Measurements from ENCODE around the gene TSKS. TPM values are rescaled to one million over a fixed set of nuclear protein-coding genes. Genes with fewer than 3 reads are reported as not detected.

TSKS gene
- total RNA-seq, 1 experiment from 2014 or later = 0.28 TPM

GRCh38 chr19:49788857-49789256 is 25.8 kb upstream of the TSKS start:
- Mint-ChIP-seq H3K9me3 (no peaks in the 10 kb centered on the region), H3K4me3 (no peak overlapping the region), H3K27me3 (ENCODE audit: low read depth) (no peaks in the 10 kb centered on the region), H3K36me3 (ENCODE audit: insufficient read depth in 1 of 3, low read depth in 3 of 3) (peaks cover 32 to 70% (median 47%) of the 10 kb centered on the region in 3 experiments; a peak in 6 of 7 replicates), H3K27ac (peak overlapping the region in 2 of 3 experiments; percentile 18 to 44; a peak in 2 of 7 replicates), H3K4me1 (peaks cover 0 to 5% of the 10 kb centered on the region in 2 experiments; a peak in 1 of 4 replicates)
- Histone ChIP-seq H3K79me2 (ENCODE audit: insufficient read depth, low read length) (no peaks in the 10 kb centered on the region), H3K4me2 (ENCODE audit: insufficient read depth, insufficient read length, low read length) (no peak overlapping the region), H4K5ac (ENCODE audit: insufficient read length, low read depth, low read length) (no peak overlapping the region), H2BK15ac (ENCODE audit: low read depth, low read length) (no peak overlapping the region), H4K91ac (ENCODE audit: insufficient read length, low read depth, low read length) (no peak overlapping the region), H3K9ac (ENCODE audit: extremely low read depth, insufficient read length, low read length) (no peak overlapping the region), H3K18ac (ENCODE audit: insufficient read length, low read depth, low read length) (no peak overlapping the region), H3K23me2 (ENCODE audit: insufficient read length, low read depth, low read length, poor library complexity, severe bottlenecking) (no peaks in the 10 kb centered on the region), H3K27me3 (ENCODE audit: insufficient read depth, low read length) (no peaks in the 10 kb centered on the region), H3K56ac (ENCODE audit: insufficient read length, low read depth, low read length) (no peak overlapping the region), H4K20me1 (ENCODE audit: control insufficient read depth, insufficient read depth, insufficient read length) (no peaks in the 10 kb centered on the region), H2BK20ac (ENCODE audit: low read depth, low read length, poor library complexity, severe bottlenecking) (no peak overlapping the region), H3K4me1 (ENCODE audit: insufficient read depth, low read length) (no peaks in the 10 kb centered on the region), H3T11ph (ENCODE audit: low read length) (no peak overlapping the region), H2BK5ac (ENCODE audit: insufficient read length, low read length) (no peak overlapping the region), H2AK5ac (ENCODE audit: insufficient read length, low read length) (no peak overlapping the region), H3K4ac (ENCODE audit: low read depth, low read length) (no peak overlapping the region), H3K9me3 (ENCODE audit: control insufficient read depth, low read depth, low read length) (no peaks in the 10 kb centered on the region), H3K14ac (ENCODE audit: insufficient read depth, low read length) (no peak overlapping the region), H3K27ac (ENCODE audit: insufficient read length, low read depth, low read length) (no peak overlapping the region), H2AFZ (ENCODE audit: low read length) (no peak overlapping the region), H2BK120ac (ENCODE audit: low read depth, low read length, poor library complexity, severe bottlenecking) (no peak overlapping the region), H3K79me1 (ENCODE audit: insufficient read depth, low read depth, low read length, poor library complexity, severe bottlenecking) (no peaks in the 10 kb centered on the region), H3K23ac (ENCODE audit: insufficient read length, low read depth, low read length) (no peak overlapping the region), H4K8ac (replicated peaks; ENCODE audit: insufficient read length, low read depth, low read length) (no peak overlapping the region), H2BK12ac (ENCODE audit: insufficient read length, low read depth, low read length) (no peak overlapping the region)
- no CpG with 5 or more reads among the region's 10 CpGs for WGBS (ENCODE audit: extremely low coverage, insufficient read length, low lambda C conversion rate)
- TF ChIP-seq, protein P1, sequence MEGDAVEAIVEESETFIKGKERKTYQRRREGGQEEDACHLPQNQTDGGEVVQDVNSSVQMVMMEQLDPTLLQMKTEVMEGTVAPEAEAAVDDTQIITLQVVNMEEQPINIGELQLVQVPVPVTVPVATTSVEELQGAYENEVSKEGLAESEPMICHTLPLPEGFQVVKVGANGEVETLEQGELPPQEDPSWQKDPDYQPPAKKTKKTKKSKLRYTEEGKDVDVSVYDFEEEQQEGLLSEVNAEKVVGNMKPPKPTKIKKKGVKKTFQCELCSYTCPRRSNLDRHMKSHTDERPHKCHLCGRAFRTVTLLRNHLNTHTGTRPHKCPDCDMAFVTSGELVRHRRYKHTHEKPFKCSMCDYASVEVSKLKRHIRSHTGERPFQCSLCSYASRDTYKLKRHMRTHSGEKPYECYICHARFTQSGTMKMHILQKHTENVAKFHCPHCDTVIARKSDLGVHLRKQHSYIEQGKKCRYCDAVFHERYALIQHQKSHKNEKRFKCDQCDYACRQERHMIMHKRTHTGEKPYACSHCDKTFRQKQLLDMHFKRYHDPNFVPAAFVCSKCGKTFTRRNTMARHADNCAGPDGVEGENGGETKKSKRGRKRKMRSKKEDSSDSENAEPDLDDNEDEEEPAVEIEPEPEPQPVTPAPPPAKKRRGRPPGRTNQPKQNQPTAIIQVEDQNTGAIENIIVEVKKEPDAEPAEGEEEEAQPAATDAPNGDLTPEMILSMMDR (conservative IDR thresholded peaks at IDR 0.05) = no peak
- DNase-seq = no peak

Measured in H9 (cell line).